Tibial nerve (tissue), 4 donors: Measurements from ENCODE around the gene NDUFB11. TPM values are rescaled to one million over a fixed set of nuclear protein-coding genes. Genes with fewer than 3 reads are reported as not detected.
"Not testable (repeated sequence)": the region's sequence is repeated elsewhere in the genome, so short reads cannot be mapped to it uniquely, and the experiment has no call there.

Experiments
- DNase-seq, 2 donors: peaks; one replicate each; pipeline ENCODE4 v3.0.0-alpha.2; 2019; ENCODE audit warnings: low spot score in 2 of 2
- H3K27ac ChIP-seq, 4 donors: fragments of 200-600 bp; sonication (generic) in 3 of 4; one replicate each; pipeline ENCODE4 v1.5.1; 2017 to 2019; ENCODE audit warnings: mild to moderate bottlenecking in 1 of 4
- H3K27me3 ChIP-seq, 2 donors: fragments of 200-600 bp; sonication (generic) in 1 of 2; one replicate each; pipeline versions ENCODE4 v1.5.1 to v1.6.0; 2017 to 2019
- H3K36me3 ChIP-seq, 3 donors: fragments of 200-600 bp; sonication (generic); one replicate each; pipeline ENCODE4 v1.5.1; 2018 to 2019
- H3K4me1 ChIP-seq, 4 donors: fragments of 200-600 bp; sonication (generic) in 3 of 4; one replicate each; pipeline ENCODE4 v1.5.1; 2017 to 2019
- H3K4me3 ChIP-seq, 4 donors: fragments of 200-600 bp; sonication (generic) in 3 of 4; one replicate each; pipeline ENCODE4 v1.5.1; 2017 to 2019; ENCODE audit warnings: mild to moderate bottlenecking in 1 of 4, moderate library complexity in 1 of 4
- H3K9me3 ChIP-seq, 4 donors: fragments of 200-600 bp; sonication (generic) in 3 of 4; one replicate each; pipeline ENCODE4 v1.5.1; 2017 to 2019
- CTCF ChIP-seq, 5 experiments: fragments of 200-600 bp in 3 of 5; fragments of 450-650 bp in 2 of 5; sonication (generic) in 3 of 5; IDR thresholded peaks; one replicate each; pipeline ENCODE4 v1.5.1; 2016 to 2019; ENCODE audit warnings: antibody characterized with exemption in 5 of 5, mild to moderate bottlenecking in 3 of 5, moderate library complexity in 2 of 5
- EP300 ChIP-seq, 2 donors: sonication (generic); formaldehyde crosslinking; IDR thresholded peaks; one replicate each; pipeline ENCODE4 v1.6.1; 2017; ENCODE audit warnings: antibody characterized with exemption in 2 of 2, mild to moderate bottlenecking in 1 of 2
- POLR2A ChIP-seq, 2 donors: fragments of 450-650 bp; IDR thresholded peaks; one replicate each; pipeline ENCODE4 v1.6.1; 2017; ENCODE audit warnings: antibody characterized with exemption in 2 of 2, mild to moderate bottlenecking in 2 of 2, moderate library complexity in 2 of 2
- WGBS, 2 donors: methylation state at CpG; one replicate each; pipeline ENCODE4 v1.1.5; 2018; 5-methylcytosine and 5-hydroxymethylcytosine counted together
- total RNA-seq, 4 donors: library from RNA; depleted of rRNA; stranded (reverse); fragments of >200 nt; gene quantifications; one replicate each; pipeline ENCODE4 v1.1.0, GENCODE V29; 2016

The NDUFB11 gene
- total RNA-seq, 4 donors from 2014 or later: 45.4 to 78.1 (median 60.5) TPM

DNA sequence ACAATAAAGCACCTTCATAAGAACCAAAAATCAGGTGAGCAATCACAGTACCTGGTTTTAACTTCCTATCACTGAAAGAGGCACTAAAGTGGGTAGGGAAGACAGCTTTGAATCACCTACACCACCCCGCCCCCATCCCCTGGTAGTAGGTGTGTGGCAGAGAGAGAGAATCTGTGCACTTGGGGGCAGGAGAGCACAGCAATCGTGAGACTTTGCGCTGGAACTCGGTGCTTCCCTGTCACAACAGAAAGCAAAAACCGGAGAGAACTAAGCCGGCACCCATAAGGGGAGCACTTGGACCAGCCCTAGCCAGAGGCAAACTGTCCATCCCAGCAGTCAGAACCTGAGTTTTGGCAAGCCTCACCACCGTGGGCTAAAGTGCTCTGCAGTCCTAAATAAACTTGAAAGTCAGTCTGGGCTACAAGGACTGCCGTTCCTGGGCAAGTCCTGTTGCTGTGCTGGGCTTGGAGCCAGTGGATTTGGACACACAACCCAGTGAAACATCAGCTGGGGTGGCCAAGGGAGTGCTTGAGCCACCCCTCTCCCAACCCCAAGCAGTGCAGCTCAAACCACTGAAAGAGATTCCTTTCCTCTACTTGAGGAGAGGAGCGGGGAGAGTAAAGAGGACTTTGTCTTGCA is 32.1 kb downstream of the NDUFB11 start:
- WGBS, 2 donors: 64 to 69% methylated on average over 6 to 9 of the region's 9 CpGs
- no peaks in the 10 kb centered on the region for H3K36me3 ChIP-seq
- no peaks in the 10 kb centered on the region for H3K4me1 ChIP-seq
- H3K9me3 ChIP-seq: no peaks in the 10 kb centered on the region
- no peak for DNase-seq
- no peak overlapping the region for H3K4me3 ChIP-seq
- no peak for TF ChIP-seq POLR2A (IDR thresholded peaks at IDR 0.05)
- no peak for TF ChIP-seq CTCF (IDR thresholded peaks at IDR 0.05)
- no peak for TF ChIP-seq EP300 (IDR thresholded peaks at IDR 0.05)
- no peak overlapping the region for H3K27ac ChIP-seq
- H3K27me3 ChIP-seq: peaks cover 0 to 7% of the 10 kb centered on the region in 2 donors

DNA sequence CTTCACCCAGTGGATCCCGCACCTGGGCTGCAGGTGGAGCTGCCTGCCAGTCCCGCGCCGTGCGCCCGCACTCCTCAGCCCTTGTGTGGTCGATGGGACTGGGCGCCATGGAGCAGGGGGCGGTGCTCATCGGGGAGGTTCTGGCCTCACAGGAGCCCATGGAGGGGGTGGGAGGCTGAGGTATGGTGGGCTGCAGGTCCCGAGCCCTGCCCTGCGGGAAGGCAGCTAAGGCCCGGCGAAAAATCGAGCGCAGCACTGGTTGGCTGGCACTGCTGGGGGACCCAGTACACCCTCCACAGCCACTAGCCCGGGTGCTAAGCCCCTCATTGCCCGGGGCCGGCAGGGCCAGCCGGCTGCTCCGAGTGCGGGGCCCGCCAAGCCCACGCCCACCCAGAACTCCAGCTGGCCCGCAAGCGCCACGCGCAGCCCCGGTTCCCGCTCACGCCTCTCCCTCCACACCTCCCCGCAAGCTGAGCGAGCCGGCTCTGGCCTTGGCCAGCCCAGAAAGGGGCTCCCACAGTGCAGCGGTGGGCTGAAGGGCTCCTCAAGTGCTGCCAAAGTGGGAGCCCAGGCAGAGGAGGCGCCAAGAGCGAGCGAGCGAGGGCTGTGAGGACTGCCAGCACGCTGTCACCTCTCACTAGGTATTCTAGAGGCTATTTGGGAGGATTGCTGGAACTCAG is 33.4 kb downstream of the NDUFB11 start:
- H3K27me3 ChIP-seq, H3K4me3 ChIP-seq, H3K27ac ChIP-seq, DNase-seq, H3K9me3 ChIP-seq, H3K4me1 ChIP-seq, H3K36me3 ChIP-seq: not testable (repeated sequence)
- 94 to 98% methylated on average over 5 to 18 of the region's 40 CpGs for WGBS, 2 donors

GRCh38 chrX:47101206-47101605 is 43.3 kb downstream of the NDUFB11 start:
- no peaks in the 10 kb centered on the region for H3K4me1 ChIP-seq
- DNase-seq: no peak
- no peak for TF ChIP-seq EP300 (IDR thresholded peaks at IDR 0.05)
- no peak for TF ChIP-seq CTCF (IDR thresholded peaks at IDR 0.05)
- no peak for TF ChIP-seq POLR2A (IDR thresholded peaks at IDR 0.05)
- H3K9me3 ChIP-seq: no peaks in the 10 kb centered on the region
- H3K27ac ChIP-seq: no peak overlapping the region
- 82 to 100% methylated on average over 2 to 3 of the region's 4 CpGs for WGBS, 2 donors
- peaks cover 0 to 4% of the 10 kb centered on the region in 2 donors for H3K27me3 ChIP-seq
- no peak overlapping the region for H3K4me3 ChIP-seq
- H3K36me3 ChIP-seq: no peaks in the 10 kb centered on the region

DNA sequence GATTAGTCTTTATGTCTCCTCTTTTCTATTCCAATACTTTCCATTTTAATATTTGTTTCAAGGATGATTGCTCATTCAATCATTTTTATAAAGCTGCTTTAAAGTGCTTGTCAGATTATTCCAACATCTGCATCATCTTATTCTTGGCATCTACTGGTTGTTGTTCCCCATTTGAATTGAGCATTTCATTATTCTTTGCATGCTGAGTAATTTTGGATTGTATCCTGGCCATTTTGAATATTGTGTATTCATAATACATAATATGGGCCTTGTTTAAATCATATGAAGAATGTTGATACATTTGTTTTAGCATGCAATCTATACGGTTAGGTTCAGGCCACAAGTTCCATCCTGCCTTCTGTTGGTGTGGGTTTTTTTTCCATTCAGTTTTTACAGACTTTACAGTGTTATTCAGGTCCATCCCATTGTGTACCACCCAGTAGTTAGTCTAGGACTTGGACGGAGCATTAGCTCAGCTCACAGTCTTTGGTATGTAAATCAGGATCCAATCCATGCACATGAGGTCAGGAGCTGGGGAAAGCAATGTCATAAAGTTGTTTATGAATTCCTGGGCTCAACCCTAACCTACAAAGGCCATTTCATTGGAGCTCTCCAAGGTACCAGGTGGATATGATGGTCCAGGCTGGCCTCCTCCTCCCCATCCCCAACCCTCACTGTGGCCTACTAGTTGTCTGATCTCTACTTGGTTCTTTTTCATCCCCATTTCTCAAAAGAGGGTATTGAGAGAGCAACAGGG is 46.0 kb downstream of the NDUFB11 start:
- TF ChIP-seq CTCF (IDR thresholded peaks at IDR 0.05) (no peak), EP300 (IDR thresholded peaks at IDR 0.05) (no peak), POLR2A (IDR thresholded peaks at IDR 0.05) (no peak)
- DNase-seq: no peak
- no peaks in the 10 kb centered on the region for H3K36me3 ChIP-seq
- H3K9me3 ChIP-seq: no peaks in the 10 kb centered on the region
- no peaks in the 10 kb centered on the region for H3K4me1 ChIP-seq
- peaks cover 0 to 9% of the 10 kb centered on the region in 2 donors for H3K27me3 ChIP-seq
- H3K27ac ChIP-seq: no peak overlapping the region
- WGBS, 2 donors: 25 to 62% methylated on average over 2 of the region's 2 CpGs
- no peak overlapping the region for H3K4me3 ChIP-seq

DNA sequence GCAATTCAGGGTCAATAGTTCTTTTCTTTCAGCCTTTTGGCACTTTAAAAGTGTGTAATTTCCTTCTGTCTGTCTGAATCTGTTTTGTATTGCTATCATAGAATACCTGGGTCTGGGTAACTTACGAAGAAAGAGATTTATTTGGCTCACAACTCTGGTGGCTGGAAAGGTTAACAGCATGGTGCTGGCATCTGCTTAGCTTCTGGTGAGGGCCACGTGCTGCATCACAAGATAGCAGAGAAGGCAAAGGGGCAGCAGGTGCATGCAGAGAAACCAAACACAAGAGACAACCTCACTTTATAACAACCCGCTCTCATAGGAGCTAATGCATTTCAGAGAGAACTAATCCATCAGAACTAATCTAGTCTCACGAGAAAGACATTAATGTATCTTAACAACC is 47.5 kb downstream of the NDUFB11 start:
- 71 to 94% methylated on average over 4 of the region's 4 CpGs for WGBS, 2 donors
- TF ChIP-seq EP300 (IDR thresholded peaks at IDR 0.05): no peak
- no peak for TF ChIP-seq CTCF (IDR thresholded peaks at IDR 0.05)
- no peak for TF ChIP-seq POLR2A (IDR thresholded peaks at IDR 0.05)

More for the DNA sequence above, 47.5 kb downstream of the NDUFB11 start:
- H3K27me3 ChIP-seq: peaks cover 0 to 9% of the 10 kb centered on the region in 2 donors
- H3K9me3 ChIP-seq: no peaks in the 10 kb centered on the region
- no peaks in the 10 kb centered on the region for H3K4me1 ChIP-seq
- no peak overlapping the region for H3K4me3 ChIP-seq
- DNase-seq: no peak
- no peaks in the 10 kb centered on the region for H3K36me3 ChIP-seq
- no peak overlapping the region for H3K27ac ChIP-seq
